WTC11 (cell line): ENCODE results near the gene DHRSX. TPM values are rescaled to one million over a fixed set of nuclear protein-coding genes. Genes with fewer than 3 reads are reported as not detected.
A peak's percentile ranks its signal among the peaks of the same experiment; 100 is the strongest.

Source experiments
- ATAC-seq: fragments of 200-7000 bp; cut with Tn5 transposase; 2 replicates; pipeline ENCODE4 v1.10.0; 2021; ENCODE audit warnings: mild to moderate bottlenecking, moderate library complexity
- CTCF ChIA-PET: fragments of 300-600 bp; sonication (Branson Sonifier 250); formaldehyde crosslinking; loops from one replicate; lab custom pipeline; 2021; ENCODE audit warnings: antibody characterized with exemption; lab: Charles Lee
- POLR2A ChIA-PET: fragments of 350-600 bp; sonication (Branson Sonifier 250); formaldehyde crosslinking; loops from one replicate; lab custom pipeline; 2021; ENCODE audit warnings: antibody characterized with exemption; lab: Charles Lee
- DNase-seq: peaks from one replicate; pipeline ENCODE4 v3.0.0; 2021; ENCODE audit warnings: low spot score
- H3K27ac Mint-ChIP-seq: 2 replicates; pipeline ENCODE4 v1.8.0; 2021; ENCODE audit warnings: mixed read lengths
- H3K27me3 Mint-ChIP-seq: 2 replicates; pipeline ENCODE4 v1.8.0; 2021; ENCODE audit warnings: low read depth, mild to moderate bottlenecking, moderate library complexity, mixed read lengths
- H3K36me3 Mint-ChIP-seq: 2 replicates; pipeline ENCODE4 v1.8.0; 2021; ENCODE audit warnings: mixed read lengths
- H3K4me1 Mint-ChIP-seq: 2 replicates; pipeline ENCODE4 v1.8.0; 2022; ENCODE audit warnings: mixed read lengths
- H3K4me3 Mint-ChIP-seq: 2 replicates; pipeline ENCODE4 v1.8.0; 2021; ENCODE audit warnings: mild to moderate bottlenecking, moderate library complexity, mixed read lengths
- H3K9me3 Mint-ChIP-seq: 2 replicates; pipeline ENCODE4 v1.8.0; 2021; ENCODE audit warnings: mixed read lengths
- CDX4 ChIP-seq: fragments of 250-450 bp; sonication (Bioruptor Pico); IDR thresholded peaks from 2 replicates; pipeline ENCODE4 v1.9.0; 2021; ENCODE audit warnings: moderate library complexity, mild to moderate bottlenecking, inconsistent platforms, borderline replicate concordance
- CREB1 ChIP-seq: sonication (generic); formaldehyde crosslinking; IDR thresholded peaks from 2 replicates; pipeline ENCODE4 v1.8.0; 2023; ENCODE audit warnings: mild to moderate bottlenecking, missing genetic modification reagents
- CREM ChIP-seq: sonication (generic); formaldehyde crosslinking; IDR thresholded peaks from 2 replicates; pipeline ENCODE4 v1.8.1; 2022; ENCODE audit warnings: mild to moderate bottlenecking, missing genetic modification reagents, moderate library complexity
- E2F4 ChIP-seq: sonication (generic); formaldehyde crosslinking; IDR thresholded peaks from 2 replicates; pipeline ENCODE4 v1.8.1; 2022; ENCODE audit warnings: low read depth, mild to moderate bottlenecking, moderate library complexity, missing genetic modification reagents, borderline replicate concordance
- ERG ChIP-seq: fragments of 250-450 bp; sonication (Bioruptor Pico); IDR thresholded peaks from 2 replicates; pipeline ENCODE4 v1.8.0; 2021; ENCODE audit warnings: mild to moderate bottlenecking
- FOXK1 ChIP-seq: sonication (generic); formaldehyde crosslinking; IDR thresholded peaks from 2 replicates; pipeline ENCODE4 v1.8.0; 2022; ENCODE audit warnings: mild to moderate bottlenecking, moderate library complexity, missing genetic modification reagents
- GTF2I ChIP-seq: fragments of 250-450 bp; sonication (Bioruptor Pico); conservative IDR thresholded peaks from 2 replicates; pipeline ENCODE4 v1.4.0; 2021; ENCODE audit warnings: mild to moderate bottlenecking
- HMGA2 ChIP-seq: fragments of 250-450 bp; sonication (Bioruptor Pico); IDR thresholded peaks from 2 replicates; pipeline ENCODE4 v1.4.0; 2021; ENCODE audit warnings: mild to moderate bottlenecking, moderate library complexity
- MLX ChIP-seq: sonication (generic); formaldehyde crosslinking; IDR thresholded peaks from 2 replicates; pipeline ENCODE4 v1.8.1; 2023; ENCODE audit warnings: mild to moderate bottlenecking, missing genetic modification reagents, moderate library complexity
- RELA ChIP-seq: sonication (generic); formaldehyde crosslinking; IDR thresholded peaks from 2 replicates; pipeline ENCODE4 v1.8.1; 2022; ENCODE audit warnings: missing genetic modification reagents, mild to moderate bottlenecking, borderline replicate concordance
- SMAD3 ChIP-seq: sonication (generic); formaldehyde crosslinking; IDR thresholded peaks from 2 replicates; pipeline ENCODE4 v1.8.0; 2022; ENCODE audit warnings: missing genetic modification reagents, mild to moderate bottlenecking, borderline replicate concordance
- SOX15 ChIP-seq: fragments of 250-450 bp; sonication (Bioruptor Pico); IDR thresholded peaks from 2 replicates; pipeline ENCODE4 v1.9.0; 2021; ENCODE audit warnings: mild to moderate bottlenecking
- TEAD4 ChIP-seq: sonication (generic); formaldehyde crosslinking; IDR thresholded peaks from 2 replicates; pipeline ENCODE4 v1.8.0; 2022; ENCODE audit warnings: mild to moderate bottlenecking, missing genetic modification reagents
- USF1 ChIP-seq: sonication (generic); formaldehyde crosslinking; IDR thresholded peaks from 2 replicates; pipeline ENCODE4 v1.8.0; 2022; ENCODE audit warnings: mild to moderate bottlenecking, missing genetic modification reagents
- ZBTB21 ChIP-seq: sonication (generic); formaldehyde crosslinking; IDR thresholded peaks from 2 replicates; pipeline ENCODE4 v1.8.1; 2023; ENCODE audit warnings: mild to moderate bottlenecking, missing genetic modification reagents, borderline replicate concordance
- ZNF232 ChIP-seq: sonication (generic); formaldehyde crosslinking; IDR thresholded peaks from 2 replicates; pipeline ENCODE4 v1.8.0; 2022; ENCODE audit warnings: mild to moderate bottlenecking, missing genetic modification reagents
- ZNF317 ChIP-seq: sonication (generic); formaldehyde crosslinking; IDR thresholded peaks from 2 replicates; pipeline ENCODE4 v1.8.1; 2023; ENCODE audit warnings: low read depth, mild to moderate bottlenecking, moderate library complexity, missing genetic modification reagents, borderline replicate concordance
- ZNF423 ChIP-seq: fragments of 250-450 bp; sonication (Bioruptor Pico); IDR thresholded peaks from 2 replicates; pipeline ENCODE4 v2.1.2; 2022; ENCODE audit warnings: mild to moderate bottlenecking, moderate library complexity
- ZNF512 ChIP-seq: sonication (generic); formaldehyde crosslinking; IDR thresholded peaks from 2 replicates; pipeline ENCODE4 v1.8.1; 2022; ENCODE audit warnings: missing genetic modification reagents, borderline replicate concordance
- ZNF671 ChIP-seq: fragments of 250-450 bp; sonication (Bioruptor Pico); IDR thresholded peaks from 2 replicates; pipeline ENCODE4 v1.8.0; 2021; ENCODE audit warnings: mild to moderate bottlenecking
- total RNA-seq: library from RNA; stranded (reverse); gene quantifications from 3 replicates; pipeline ENCODE4 v1.2.3, GENCODE V29; 2021
- TF ChIP-seq, protein P1 (sequence below): sonication (generic); formaldehyde crosslinking; conservative IDR thresholded peaks from 2 replicates; pipeline ENCODE4 v1.8.1; 2022; ENCODE audit warnings: mild to moderate bottlenecking, missing genetic modification reagents

DHRSX gene
- total RNA-seq, 1 experiment from 2014 or later, result 28.2 TPM

GRCh38 chrX:2486476-2487133 lies 14.2 kb downstream of the DHRSX start (continued):
- TF ChIP-seq CDX4 (no peak), TEAD4 (CRISPR knock-in tag) (no peak), USF1 (CRISPR knock-in tag) (no peak)
- TF ChIP-seq, all 79 proteins: peak for 0

DNA sequence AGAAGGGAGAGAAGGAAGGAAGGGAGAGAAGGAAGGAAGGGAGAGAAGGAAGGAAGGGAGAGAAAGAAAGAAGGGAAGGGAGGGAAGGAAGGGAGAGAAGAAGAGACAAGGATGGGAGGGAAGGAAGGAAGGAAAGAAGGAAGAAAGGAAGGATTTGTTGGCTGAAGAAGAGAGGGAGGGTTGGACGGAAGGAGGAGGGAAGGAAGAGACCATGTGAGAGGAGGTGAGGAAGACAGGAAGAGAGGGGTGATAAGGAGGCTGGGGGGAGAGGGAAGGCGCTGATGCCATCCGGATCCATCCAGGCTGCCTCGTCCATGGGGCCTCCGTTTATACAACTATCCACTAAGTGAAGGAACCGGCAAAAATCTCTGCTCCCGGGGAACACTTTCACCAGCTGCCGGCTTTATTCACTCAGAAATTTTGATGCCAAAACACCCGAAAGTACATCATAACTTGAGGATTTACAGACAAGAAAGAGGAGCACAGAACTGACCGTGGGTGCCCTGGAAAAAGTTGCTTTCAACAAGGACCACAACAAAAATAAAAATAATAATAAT lies 14.9 kb downstream of the DHRSX start:
- no peak for ATAC-seq
- DNase-seq, result no peak
- CTCF ChIA-PET, result no interaction called here
- no peaks in the 10 kb centered on the region for H3K9me3 Mint-ChIP-seq
- peak overlapping the region; percentile 83 for H3K27ac Mint-ChIP-seq
- TF ChIP-seq ZNF512 (peak; percentile 67; the same call in 1 of the 2 replicates), CREB1 (CRISPR knock-in tag) (no peak), ERG (CRISPR knock-in tag) (no peak)
- POLR2A ChIA-PET, result no interaction called here
- peaks cover 38% of the 10 kb centered on the region for H3K4me1 Mint-ChIP-seq
- H3K36me3 Mint-ChIP-seq, result peaks cover 43% of the 10 kb centered on the region
- no peak overlapping the region for H3K4me3 Mint-ChIP-seq
- H3K27me3 Mint-ChIP-seq, result no peaks in the 10 kb centered on the region

- peak; percentile 55 for ATAC-seq
- Mint-ChIP-seq H3K4me3 (peak overlapping the region; percentile 52), H3K27ac (peak overlapping the region; percentile 97), H3K4me1 (peaks cover 38% of the 10 kb centered on the region), H3K27me3 (no peaks in the 10 kb centered on the region), H3K9me3 (peaks cover 3% of the 10 kb centered on the region)
- peak; percentile 40 for DNase-seq
- POLR2A ChIA-PET, result no interaction called here
- CTCF ChIA-PET, result no interaction called here
- no peak for TF ChIP-seq MLX (CRISPR knock-in tag)
- no peak for TF ChIP-seq GTF2I (CRISPR knock-in tag)
- no peak for TF ChIP-seq RELA (CRISPR knock-in tag)
- TF ChIP-seq CREM, result no peak
- TF ChIP-seq SMAD3 (CRISPR knock-in tag), result no peak
- no peak for TF ChIP-seq E2F4 (CRISPR knock-in tag)
- TF ChIP-seq ZNF232 (CRISPR knock-in tag), result no peak
- TF ChIP-seq, protein P1, sequence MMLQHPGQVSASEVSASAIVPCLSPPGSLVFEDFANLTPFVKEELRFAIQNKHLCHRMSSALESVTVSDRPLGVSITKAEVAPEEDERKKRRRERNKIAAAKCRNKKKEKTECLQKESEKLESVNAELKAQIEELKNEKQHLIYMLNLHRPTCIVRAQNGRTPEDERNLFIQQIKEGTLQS (CRISPR knock-in tag), result no peak
- no peak for TF ChIP-seq HMGA2 (CRISPR knock-in tag)
- no peak for TF ChIP-seq ZNF671 (CRISPR knock-in tag)
- no peak for TF ChIP-seq FOXK1
- TF ChIP-seq ZBTB21 (CRISPR knock-in tag), result no peak
- TF ChIP-seq SOX15, result no peak
- TF ChIP-seq ZNF423 (CRISPR knock-in tag), result no peak
- no peak for TF ChIP-seq ZNF317 (CRISPR knock-in tag)
- TF ChIP-seq CDX4, result no peak
- TF ChIP-seq, all 79 proteins: peak for 0
- H3K36me3 Mint-ChIP-seq, result peaks cover 38% of the 10 kb centered on the region
Measured at GRCh38 chrX:2484721-2485648, 15.8 kb downstream of the DHRSX start.
